Breast epithelium (tissue), 4 donors: ENCODE results near the gene RPL10. TPM values are rescaled to one million over a fixed set of nuclear protein-coding genes. Genes with fewer than 3 reads are reported as not detected.

Experiments used
- DNase-seq, 2 donors: peaks; one replicate each; pipeline ENCODE4 v3.0.0-alpha.2; 2019; ENCODE audit warnings: low spot score in 2 of 2
- H3K27ac ChIP-seq, 2 donors: fragments of 200-600 bp; sonication (generic) in 1 of 2; one replicate each; pipeline ENCODE4 v1.5.1; 2016 to 2019; ENCODE audit warnings: mild to moderate bottlenecking in 1 of 2
- H3K27me3 ChIP-seq, 2 donors: fragments of 200-600 bp; sonication (generic) in 1 of 2; one replicate each; pipeline versions ENCODE4 v1.5.1 to v1.6.0; 2017 to 2019; ENCODE audit warnings: control low read depth in 1 of 2, mild to moderate bottlenecking in 1 of 2
- H3K36me3 ChIP-seq: fragments of 200-600 bp; one replicate; pipeline ENCODE4 v1.5.1; 2019
- H3K4me1 ChIP-seq, 2 donors: fragments of 200-600 bp; sonication (generic); one replicate each; pipeline ENCODE4 v1.5.1; 2016 to 2019; ENCODE audit warnings: control low read depth in 1 of 2
- H3K4me3 ChIP-seq, 3 donors: fragments of 200-600 bp; sonication (generic); 1 replicate in 2 of 3; 2 replicates in 1 of 3; pipeline ENCODE4 v1.5.1; 2016 to 2019; ENCODE audit warnings: mild to moderate bottlenecking in 3 of 3, moderate library complexity in 2 of 3
- H3K9me3 ChIP-seq, 2 donors: fragments of 200-600 bp; sonication (generic) in 1 of 2; one replicate each; pipeline ENCODE4 v1.5.1; 2016 to 2019; ENCODE audit warnings: control low read depth in 1 of 2
- POLR2A ChIP-seq: fragments of 450-650 bp; IDR thresholded peaks from one replicate; pipeline ENCODE4 v1.6.1; 2016; ENCODE audit warnings: antibody characterized with exemption, mild to moderate bottlenecking, moderate library complexity
- POLR2AphosphoS5 ChIP-seq, 3 donors: sonication (generic); formaldehyde crosslinking; IDR thresholded peaks; one replicate each; pipeline ENCODE4 v1.6.1; 2017; ENCODE audit warnings: antibody characterized with exemption in 3 of 3
- intact Hi-C: fragments of 100-400 bp; cut with DNase I; formaldehyde crosslinking; loops from one replicate; pipeline ENCODE4 v1.15.1; 2023; ENCODE audit warnings: low total_unique reads
- total RNA-seq, 3 donors: library from RNA; depleted of rRNA; stranded (reverse); fragments of >200 nt; gene quantifications; one replicate each; pipeline ENCODE4 v1.1.0, GENCODE V29; 2016
- TF ChIP-seq, protein P1 (sequence below), 3 donors: fragments of 450-650 bp; IDR thresholded peaks; one replicate each; pipeline ENCODE4 v1.5.1; 2016 to 2017; ENCODE audit warnings: antibody characterized with exemption in 3 of 3, mild to moderate bottlenecking in 3 of 3, moderate library complexity in 3 of 3

The RPL10 gene
- total RNA-seq, 3 donors from 2014 or later, result 8,496 to 9,265 (median 8,695) TPM

DNA sequence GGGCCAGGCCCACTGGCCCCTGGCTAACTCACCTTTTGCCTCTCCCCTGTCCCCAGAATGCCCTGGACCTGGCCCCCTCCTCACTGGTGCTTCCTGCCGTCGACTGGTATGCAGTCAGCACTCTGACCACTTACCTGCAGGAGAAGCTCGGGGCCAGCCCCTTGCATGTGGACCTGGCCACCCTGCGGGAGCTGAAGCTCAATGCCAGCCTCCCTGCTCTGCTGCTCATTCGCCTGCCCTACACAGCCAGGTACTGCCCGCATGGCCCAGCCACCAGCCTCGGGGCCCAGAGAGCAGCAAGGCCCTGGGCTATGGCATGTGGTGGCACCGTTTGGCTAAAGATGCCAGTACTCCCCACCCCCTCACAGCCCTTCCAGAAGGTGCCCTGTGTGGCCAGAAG is 34.0 kb downstream of the RPL10 start:
- H3K9me3 ChIP-seq, result no peaks in the 10 kb centered on the region
- DNase-seq, result no peak
- intact Hi-C loops, result no loop called here

DNA sequence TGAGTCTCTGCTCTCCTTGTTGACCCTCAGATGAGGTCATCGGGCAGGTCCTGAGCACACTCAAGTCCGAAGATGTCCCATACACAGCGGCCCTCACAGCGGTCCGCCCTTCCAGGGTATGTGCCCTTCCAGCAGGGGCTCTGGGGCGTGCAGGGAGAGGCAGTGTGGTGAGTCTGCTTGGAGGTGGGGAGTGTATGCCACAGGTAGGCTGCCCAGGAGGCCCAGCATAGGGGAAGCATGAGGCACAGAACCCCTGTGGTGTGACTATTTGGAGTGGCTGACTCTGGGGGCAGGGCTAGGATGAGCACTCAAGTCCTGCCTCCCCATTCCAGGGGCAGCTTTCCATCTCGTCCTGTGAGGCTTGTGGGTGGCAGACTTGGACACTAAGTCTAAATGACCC is 35.4 kb downstream of the RPL10 start:
- H3K4me3 ChIP-seq, result no peak overlapping the region
- peaks cover 0 to 38% of the 10 kb centered on the region in 2 donors for H3K27me3 ChIP-seq
- H3K9me3 ChIP-seq, result no peaks in the 10 kb centered on the region
- H3K36me3 ChIP-seq, result no peaks in the 10 kb centered on the region
- TF ChIP-seq, protein P1, sequence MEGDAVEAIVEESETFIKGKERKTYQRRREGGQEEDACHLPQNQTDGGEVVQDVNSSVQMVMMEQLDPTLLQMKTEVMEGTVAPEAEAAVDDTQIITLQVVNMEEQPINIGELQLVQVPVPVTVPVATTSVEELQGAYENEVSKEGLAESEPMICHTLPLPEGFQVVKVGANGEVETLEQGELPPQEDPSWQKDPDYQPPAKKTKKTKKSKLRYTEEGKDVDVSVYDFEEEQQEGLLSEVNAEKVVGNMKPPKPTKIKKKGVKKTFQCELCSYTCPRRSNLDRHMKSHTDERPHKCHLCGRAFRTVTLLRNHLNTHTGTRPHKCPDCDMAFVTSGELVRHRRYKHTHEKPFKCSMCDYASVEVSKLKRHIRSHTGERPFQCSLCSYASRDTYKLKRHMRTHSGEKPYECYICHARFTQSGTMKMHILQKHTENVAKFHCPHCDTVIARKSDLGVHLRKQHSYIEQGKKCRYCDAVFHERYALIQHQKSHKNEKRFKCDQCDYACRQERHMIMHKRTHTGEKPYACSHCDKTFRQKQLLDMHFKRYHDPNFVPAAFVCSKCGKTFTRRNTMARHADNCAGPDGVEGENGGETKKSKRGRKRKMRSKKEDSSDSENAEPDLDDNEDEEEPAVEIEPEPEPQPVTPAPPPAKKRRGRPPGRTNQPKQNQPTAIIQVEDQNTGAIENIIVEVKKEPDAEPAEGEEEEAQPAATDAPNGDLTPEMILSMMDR (IDR thresholded peaks at IDR 0.05), result no peak
- TF ChIP-seq POLR2A (no peak), POLR2AphosphoS5 (IDR thresholded peaks at IDR 0.05) (no peak)
- intact Hi-C loops, result no loop called here
- no peak for DNase-seq
- H3K4me1 ChIP-seq, result no peaks in the 10 kb centered on the region
- H3K27ac ChIP-seq, result no peak overlapping the region

More for the DNA sequence above, 34.0 kb downstream of the RPL10 start:
- TF ChIP-seq, protein P1 (IDR thresholded peaks at IDR 0.05), result no peak
- no peak for TF ChIP-seq POLR2A
- no peak for TF ChIP-seq POLR2AphosphoS5 (IDR thresholded peaks at IDR 0.05)
- no peak overlapping the region for H3K4me3 ChIP-seq
- H3K27ac ChIP-seq, result peak overlapping the region in 1 of 2 donors; percentile 58
- peaks cover 0 to 36% of the 10 kb centered on the region in 2 donors for H3K27me3 ChIP-seq
- H3K36me3 ChIP-seq, result no peaks in the 10 kb centered on the region
- no peaks in the 10 kb centered on the region for H3K4me1 ChIP-seq

DNA sequence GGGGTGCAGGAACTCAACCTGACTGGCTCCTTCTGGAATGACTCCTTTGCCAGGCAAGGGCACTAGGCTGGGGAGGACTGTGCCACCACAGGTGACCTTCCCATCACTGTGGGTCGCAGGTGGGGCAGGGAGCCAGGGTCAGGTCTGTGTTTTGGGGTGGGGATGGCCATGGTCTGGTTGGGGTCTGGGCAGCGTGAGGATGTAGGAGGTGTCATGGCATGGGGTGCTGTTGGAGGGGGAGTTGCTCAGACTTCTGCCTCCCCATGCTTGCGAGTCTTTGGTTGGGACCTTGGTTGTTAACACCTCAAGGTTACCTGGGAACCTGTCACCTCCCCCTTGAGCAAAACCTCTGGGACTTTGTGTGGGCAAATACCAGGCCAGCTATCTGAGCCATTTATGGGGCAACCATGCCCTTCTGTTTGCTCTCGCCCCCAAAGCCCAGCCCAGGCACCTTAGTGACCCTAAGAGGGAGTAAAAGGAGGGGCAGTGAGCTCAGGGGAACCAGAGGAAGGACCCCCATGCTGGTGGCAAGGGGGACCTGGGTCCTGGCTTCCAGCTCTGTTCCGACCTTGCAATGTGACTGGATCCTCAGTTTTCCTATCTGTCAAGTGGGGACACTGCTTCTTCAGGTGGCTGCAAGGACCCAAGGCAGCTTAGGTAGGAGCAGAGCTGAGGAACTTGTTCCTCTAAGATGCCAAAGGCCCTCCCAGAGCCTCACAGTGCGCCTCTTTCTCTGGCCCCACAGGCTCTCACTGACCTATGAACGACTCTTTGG is 36.4 kb downstream of the RPL10 start:
- no peaks in the 10 kb centered on the region for H3K9me3 ChIP-seq
- peaks cover 0 to 38% of the 10 kb centered on the region in 2 donors for H3K27me3 ChIP-seq
- H3K36me3 ChIP-seq, result no peaks in the 10 kb centered on the region
- no peaks in the 10 kb centered on the region for H3K4me1 ChIP-seq
- no peak for DNase-seq
- TF ChIP-seq, protein P1 (IDR thresholded peaks at IDR 0.05), result no peak
- TF ChIP-seq POLR2AphosphoS5 (IDR thresholded peaks at IDR 0.05) (no peak), POLR2A (no peak)
- H3K4me3 ChIP-seq, result no peak overlapping the region
- no peak overlapping the region for H3K27ac ChIP-seq
- intact Hi-C loops, result no loop called here

DNA sequence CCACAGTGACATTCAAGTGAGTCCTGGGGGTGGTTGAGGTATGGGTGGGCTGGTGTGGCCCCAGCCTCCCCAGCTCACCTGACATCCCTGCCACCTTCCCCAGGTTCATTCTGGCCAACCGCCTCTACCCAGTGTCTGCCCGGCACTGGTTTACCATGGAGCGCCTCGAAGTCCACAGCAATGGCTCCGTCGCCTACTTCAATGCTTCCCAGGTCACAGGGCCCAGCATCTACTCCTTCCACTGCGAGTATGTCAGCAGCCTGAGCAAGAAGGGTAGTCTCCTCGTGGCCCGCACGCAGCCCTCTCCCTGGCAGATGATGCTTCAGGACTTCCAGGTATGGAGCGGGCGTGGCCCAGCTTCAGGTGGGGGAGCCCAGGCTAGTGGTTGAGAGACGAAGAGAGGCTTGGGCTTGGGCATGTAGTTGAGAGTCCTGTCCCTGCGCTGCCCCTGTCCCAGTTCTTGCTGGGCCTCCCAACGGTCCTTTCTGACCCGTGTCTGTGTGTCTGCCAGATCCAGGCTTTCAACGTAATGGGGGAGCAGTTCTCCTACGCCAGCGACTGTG is 37.1 kb downstream of the RPL10 start:
- TF ChIP-seq POLR2AphosphoS5 (IDR thresholded peaks at IDR 0.05) (no peak), POLR2A (no peak)
- TF ChIP-seq, protein P1 (IDR thresholded peaks at IDR 0.05), result no peak
- intact Hi-C loops, result no loop called here

DNA sequence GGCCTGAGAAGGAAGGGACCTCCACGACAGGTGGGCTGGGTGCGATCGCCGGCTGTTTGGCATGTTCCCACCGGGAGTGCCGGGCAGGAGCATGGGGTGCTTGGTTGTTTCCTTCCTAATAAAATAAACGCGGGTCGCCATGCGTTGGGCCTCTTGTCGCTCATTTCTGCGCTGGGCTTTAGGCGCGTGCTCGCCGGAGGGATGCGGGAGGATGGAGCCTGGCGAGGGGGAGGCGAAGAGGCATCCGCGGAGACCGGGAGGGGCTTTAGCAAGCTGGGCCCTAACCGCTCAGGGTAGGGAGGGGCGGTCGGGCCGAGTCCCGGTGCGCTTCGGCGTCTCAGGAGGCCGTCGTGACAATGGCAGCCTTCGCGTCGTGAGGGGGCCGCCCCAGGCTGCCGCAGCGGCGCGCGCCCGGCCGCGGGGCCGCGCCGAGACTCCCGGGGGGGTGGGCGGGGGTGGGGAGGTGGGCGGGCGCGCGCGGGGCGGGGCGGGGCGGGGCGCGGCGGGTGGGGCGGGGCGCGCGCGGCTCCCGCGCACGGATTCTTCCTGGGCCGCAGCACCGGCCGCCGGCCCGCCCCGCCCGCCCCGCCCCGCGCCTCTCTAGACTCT is 38.3 kb downstream of the RPL10 start:
- no peak for DNase-seq
- intact Hi-C loops, result loop anchor here (1.0 kb wide), 1 partner anchor 17 kb away; no protein-coding TSS in a partner anchor
- TF ChIP-seq POLR2AphosphoS5 (IDR thresholded peaks at IDR 0.05), result no peak
- TF ChIP-seq, protein P1 (IDR thresholded peaks at IDR 0.05), result no peak
- no peak for TF ChIP-seq POLR2A
- H3K27me3 ChIP-seq, result peaks cover 0 to 49% of the 10 kb centered on the region in 2 donors
- H3K4me1 ChIP-seq, result no peaks in the 10 kb centered on the region
- no peaks in the 10 kb centered on the region for H3K36me3 ChIP-seq
- peak overlapping the region; percentile 84 to 96 for H3K27ac ChIP-seq
- peak overlapping the region; percentile 63 to 89 (median 70) for H3K4me3 ChIP-seq
- H3K9me3 ChIP-seq, result no peaks in the 10 kb centered on the region

More for the DNA sequence above, 37.1 kb downstream of the RPL10 start:
- Histone ChIP-seq H3K4me1 (no peaks in the 10 kb centered on the region), H3K36me3 (no peaks in the 10 kb centered on the region), H3K27me3 (peaks cover 0 to 39% of the 10 kb centered on the region in 2 donors), H3K9me3 (no peaks in the 10 kb centered on the region), H3K4me3 (no peak overlapping the region), H3K27ac (no peak overlapping the region)
- no peak for DNase-seq
